ENCODE data around the gene TRAF5.
"Not testable (repeated sequence)": the region's sequence is repeated elsewhere in the genome, so short reads cannot be mapped to it uniquely, and the experiment has no call there.

The TRAF5 gene

GRCh38 chr1:211378844-211379243, 52.2 kb downstream of the TRAF5 start:
- no peak for DNase-seq (ENCODE audit: low read depth, low spot score)

GRCh38 chr1:211379446-211379845, 52.8 kb downstream of the TRAF5 start:
- DNase-seq (ENCODE audit: low read depth, low spot score) = no peak

- DNase-seq (ENCODE audit: low read depth, low spot score) = no peak
These were observed 55.0 kb downstream of the TRAF5 start for GRCh38 chr1:211381481-211382181.

GRCh38 chr1:211382182-211382713, 55.6 kb downstream of the TRAF5 start:
- no peak for DNase-seq (ENCODE audit: low read depth, low spot score)

- peak; percentile 61 for DNase-seq (ENCODE audit: low read depth, low spot score)
These were observed 56.3 kb downstream of the TRAF5 start for GRCh38 chr1:211382714-211383480.

- no peak for DNase-seq (ENCODE audit: low read depth, low spot score)
These were observed 57.9 kb downstream of the TRAF5 start for GRCh38 chr1:211384524-211384923.

- no peak for DNase-seq (ENCODE audit: low read depth, low spot score)
These were observed 60.3 kb downstream of the TRAF5 start for GRCh38 chr1:211386921-211387320.

- DNase-seq (ENCODE audit: low read depth, low spot score) = not testable (repeated sequence)
These were observed 64.2 kb downstream of the TRAF5 start for GRCh38 chr1:211390829-211391228.

- DNase-seq (ENCODE audit: low read depth, low spot score) = no peak
These were observed 66.6 kb downstream of the TRAF5 start for GRCh38 chr1:211393203-211393602.

GRCh38 chr1:211398266-211398930, 71.8 kb downstream of the TRAF5 start:
- DNase-seq (ENCODE audit: low read depth, low spot score) = not testable (repeated sequence)

GRCh38 chr1:211399851-211400393, 73.3 kb downstream of the TRAF5 start:
- DNase-seq (ENCODE audit: low read depth, low spot score) = not testable (repeated sequence)

GRCh38 chr1:211401751-211402150, 75.1 kb downstream of the TRAF5 start:
- DNase-seq (ENCODE audit: low read depth, low spot score) = not testable (repeated sequence)

GRCh38 chr1:211406086-211406485, 79.5 kb downstream of the TRAF5 start:
- not testable (repeated sequence) for DNase-seq (ENCODE audit: low read depth, low spot score)

GRCh38 chr1:211407749-211408148, 81.1 kb downstream of the TRAF5 start:
- not testable (repeated sequence) for DNase-seq (ENCODE audit: low read depth, low spot score)

GRCh38 chr1:211411639-211412038, 85.0 kb downstream of the TRAF5 start:
- no peak for DNase-seq (ENCODE audit: low read depth, low spot score)

- DNase-seq (ENCODE audit: low read depth, low spot score) = no peak
These were observed 89.1 kb downstream of the TRAF5 start for GRCh38 chr1:211415700-211416099.

GRCh38 chr1:211416246-211416627, 89.6 kb downstream of the TRAF5 start:
- DNase-seq (ENCODE audit: low read depth, low spot score) = not testable (repeated sequence)

GRCh38 chr1:211416628-211417323, 90.1 kb downstream of the TRAF5 start:
- not testable (repeated sequence) for DNase-seq (ENCODE audit: low read depth, low spot score)

- DNase-seq (ENCODE audit: low read depth, low spot score) = no peak
These were observed 93.8 kb downstream of the TRAF5 start for GRCh38 chr1:211420389-211420788.

- DNase-seq (ENCODE audit: low read depth, low spot score) = no peak
These were observed 94.3 kb downstream of the TRAF5 start for GRCh38 chr1:211420845-211421454.

GRCh38 chr1:211424018-211424417, 97.4 kb downstream of the TRAF5 start:
- no peak for DNase-seq (ENCODE audit: low read depth, low spot score)
